A673 (cell line): Measurements from ENCODE around the gene IGF1R. TPM values are rescaled to one million over a fixed set of nuclear protein-coding genes. Genes with fewer than 3 reads are reported as not detected.
A peak's percentile ranks its signal among the peaks of the same experiment; 100 is the strongest.

Experiments used
- BruUV-seq: library from RNA; stranded (reverse); fragments of 400-500 nt; replicated peaks from 2 replicates; lab custom pipeline; 2021; lab: Mats Ljungman, UMichigan
- CTCF ChIA-PET: fragments of 300-600 bp; sonication (Branson Sonifier 250); formaldehyde crosslinking; loops from one replicate; lab custom pipeline; 2022; ENCODE audit warnings: antibody characterized with exemption; lab: Charles Lee
- POLR2A ChIA-PET: fragments of 300-600 bp; sonication (Branson Sonifier 250); formaldehyde crosslinking; loops from one replicate; lab custom pipeline; 2022; ENCODE audit warnings: antibody characterized with exemption; ENCODE audit not compliant: low non-redundant PET; lab: Charles Lee
- DNase-seq: peaks from one replicate; pipeline ENCODE4 v3.0.0-alpha.2; 2015; ENCODE audit warnings: low spot score
- H3K27ac ChIP-seq: fragments of 200-600 bp; sonication (generic); 2 replicates; pipeline ENCODE4 v1.5.1; 2016; ENCODE audit warnings: mixed run types, low read depth, mild to moderate bottlenecking, mixed read lengths, antibody characterized with exemption, low read length; ENCODE audit not compliant: poor library complexity, severe bottlenecking
- H3K27me3 ChIP-seq: fragments of 200-600 bp; sonication (generic); replicated peaks from 2 replicates; pipeline ENCODE4 v1.6.1; 2017; ENCODE audit warnings: mixed run types, low read depth, mild to moderate bottlenecking, mixed read lengths, antibody characterized with exemption, low read length; ENCODE audit not compliant: insufficient read depth, poor library complexity
- H3K36me3 ChIP-seq: fragments of 200-600 bp; sonication (generic); 2 replicates; pipeline ENCODE4 v1.6.1; 2016; ENCODE audit warnings: mixed run types, mild to moderate bottlenecking, mixed read lengths, antibody characterized with exemption, low read length; ENCODE audit not compliant: insufficient read depth, poor library complexity, severe bottlenecking
- H3K4me1 ChIP-seq: fragments of 200-600 bp; sonication (generic); 2 replicates; pipeline ENCODE4 v1.6.1; 2017; ENCODE audit warnings: mixed run types, mild to moderate bottlenecking, mixed read lengths, antibody characterized with exemption, low read length; ENCODE audit not compliant: insufficient read depth, poor library complexity, severe bottlenecking
- H3K4me3 ChIP-seq: fragments of 200-600 bp; sonication (generic); 2 replicates; pipeline ENCODE4 v1.5.1; 2016; ENCODE audit warnings: low read depth, mixed run types, mild to moderate bottlenecking, mixed read lengths, low read length; ENCODE audit not compliant: poor library complexity, severe bottlenecking
- H3K9me3 ChIP-seq: fragments of 200-600 bp; sonication (generic); 2 replicates; pipeline ENCODE4 v1.6.1; 2016; ENCODE audit warnings: mixed run types, low read depth, mild to moderate bottlenecking, mixed read lengths, antibody characterized with exemption, low read length; ENCODE audit not compliant: poor library complexity, severe bottlenecking
- CTCF ChIP-seq: fragments of 300-800, 200-600 bp; sonication (generic); conservative IDR thresholded peaks from 2 replicates; pipeline ENCODE4 v1.5.1; 2017; ENCODE audit warnings: low read depth, mild to moderate bottlenecking, antibody characterized with exemption, low read length, moderate library complexity, mixed read lengths
- EZH2 ChIP-seq: fragments of 200-600 bp; sonication (generic); IDR thresholded peaks from 2 replicates; pipeline ENCODE4 v1.6.1; 2017; ENCODE audit warnings: borderline replicate concordance, low read depth, mild to moderate bottlenecking, mixed read lengths, antibody characterized with exemption, low read length; ENCODE audit not compliant: poor library complexity, severe bottlenecking
- intact Hi-C: fragments of 100-400 bp; cut with micrococcal nuclease; formaldehyde crosslinking; loops from one replicate; pipeline ENCODE4 v1.10.0; 2022; ENCODE audit not compliant: unreplicated experiment
- total RNA-seq: library from RNA; stranded (reverse); gene quantifications from 2 replicates; pipeline ENCODE4 v1.2.3, GENCODE V29; 2021

Gene IGF1R
- total RNA-seq, 1 experiment from 2014 or later = 34.9 TPM

- POLR2A ChIA-PET = no interaction called here
- Histone ChIP-seq H3K27me3 (no peaks in the 10 kb centered on the region), H3K4me1 (peaks cover 33% of the 10 kb centered on the region), H3K4me3 (no peak overlapping the region), H3K27ac (no peak overlapping the region), H3K9me3 (no peaks in the 10 kb centered on the region), H3K36me3 (no peaks in the 10 kb centered on the region)
- DNase-seq = no peak
- intact Hi-C loops = no loop called here
- CTCF ChIA-PET = no interaction called here
- TF ChIP-seq CTCF = no peak
- TF ChIP-seq EZH2 = no peak
- no TSS peak for BruUV-seq
Observed at GRCh38 chr15:98724494-98724893, 76.2 kb downstream of the IGF1R start.

- Histone ChIP-seq H3K27ac (no peak overlapping the region), H3K36me3 (no peaks in the 10 kb centered on the region), H3K27me3 (no peaks in the 10 kb centered on the region), H3K4me3 (no peak overlapping the region), H3K9me3 (no peaks in the 10 kb centered on the region), H3K4me1 (peaks cover 29% of the 10 kb centered on the region)
- no TSS peak for BruUV-seq
- TF ChIP-seq EZH2 (no peak), CTCF (no peak)
- no peak for DNase-seq
- CTCF ChIA-PET = no interaction called here
- intact Hi-C loops = no loop called here
- POLR2A ChIA-PET = no interaction called here
Observed at GRCh38 chr15:98725874-98726273, 77.5 kb downstream of the IGF1R start.

- DNase-seq = peak; percentile 76
- Histone ChIP-seq H3K4me3 (no peak overlapping the region), H3K27me3 (no peaks in the 10 kb centered on the region), H3K36me3 (no peaks in the 10 kb centered on the region), H3K4me1 (peaks cover 34% of the 10 kb centered on the region), H3K9me3 (no peaks in the 10 kb centered on the region), H3K27ac (no peak overlapping the region)
- intact Hi-C loops = no loop called here
- CTCF ChIA-PET = no interaction called here
- TF ChIP-seq EZH2 (no peak), CTCF (no peak)
- POLR2A ChIA-PET = no interaction called here
- BruUV-seq = no TSS peak
Observed at GRCh38 chr15:98727115-98728040, 79.0 kb downstream of the IGF1R start.
